Hepatocyte (in vitro differentiated cells): Measurements from ENCODE around the gene SLC7A14.

ENCODE experiments used
- CTCF ChIP-seq: fragments of 200-600 bp; sonication (generic); IDR thresholded peaks from 2 replicates; pipeline ENCODE4 v1.5.1; 2016; ENCODE audit warnings: antibody characterized with exemption, mild to moderate bottlenecking; ENCODE audit not compliant: poor library complexity
- EZH2phosphoT487 ChIP-seq: fragments of 200-600 bp; sonication (generic); IDR thresholded peaks from one replicate; pipeline ENCODE4 v1.6.1; 2018; ENCODE audit warnings: antibody characterized with exemption, mild to moderate bottlenecking, low read depth, moderate library complexity; ENCODE audit not compliant: unreplicated experiment, severe bottlenecking

GRCh38 chr3:170421111-170421641 lies 164.7 kb downstream of the SLC7A14 start:
- TF ChIP-seq CTCF (no peak), EZH2phosphoT487 (no peak)
